Ecto neural progenitor cell (in vitro differentiated cells): Measurements from ENCODE around the gene GNRHR.

ENCODE experiments used
- DNase-seq: peaks from one replicate; pipeline ENCODE4 v3.0.0-alpha.2; 2018; ENCODE audit warnings: low spot score

Gene GNRHR

GRCh38 chr4:67700116-67700737 is 54.0 kb downstream of the GNRHR start:
- DNase-seq: no peak

DNA sequence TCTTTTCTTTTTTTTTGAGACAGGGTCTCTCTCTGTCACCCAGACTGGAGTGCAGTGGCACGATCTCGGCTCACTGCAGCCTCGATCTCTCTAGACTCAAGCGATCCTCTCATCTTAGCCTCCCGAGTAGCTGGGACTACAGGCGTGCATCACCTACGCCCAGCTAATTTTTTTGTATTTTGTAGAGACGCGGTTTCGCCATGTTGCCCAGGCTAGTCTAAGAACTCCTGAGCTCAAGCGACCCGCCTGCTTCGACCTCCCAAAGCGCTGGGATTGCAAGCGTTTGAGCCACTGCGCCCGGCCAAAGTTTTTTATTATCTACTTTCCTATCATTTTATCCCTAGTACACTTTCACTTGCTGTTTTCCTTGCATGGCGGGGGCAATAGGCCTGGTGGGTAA is 54.6 kb downstream of the GNRHR start:
- no peak for DNase-seq

DNA sequence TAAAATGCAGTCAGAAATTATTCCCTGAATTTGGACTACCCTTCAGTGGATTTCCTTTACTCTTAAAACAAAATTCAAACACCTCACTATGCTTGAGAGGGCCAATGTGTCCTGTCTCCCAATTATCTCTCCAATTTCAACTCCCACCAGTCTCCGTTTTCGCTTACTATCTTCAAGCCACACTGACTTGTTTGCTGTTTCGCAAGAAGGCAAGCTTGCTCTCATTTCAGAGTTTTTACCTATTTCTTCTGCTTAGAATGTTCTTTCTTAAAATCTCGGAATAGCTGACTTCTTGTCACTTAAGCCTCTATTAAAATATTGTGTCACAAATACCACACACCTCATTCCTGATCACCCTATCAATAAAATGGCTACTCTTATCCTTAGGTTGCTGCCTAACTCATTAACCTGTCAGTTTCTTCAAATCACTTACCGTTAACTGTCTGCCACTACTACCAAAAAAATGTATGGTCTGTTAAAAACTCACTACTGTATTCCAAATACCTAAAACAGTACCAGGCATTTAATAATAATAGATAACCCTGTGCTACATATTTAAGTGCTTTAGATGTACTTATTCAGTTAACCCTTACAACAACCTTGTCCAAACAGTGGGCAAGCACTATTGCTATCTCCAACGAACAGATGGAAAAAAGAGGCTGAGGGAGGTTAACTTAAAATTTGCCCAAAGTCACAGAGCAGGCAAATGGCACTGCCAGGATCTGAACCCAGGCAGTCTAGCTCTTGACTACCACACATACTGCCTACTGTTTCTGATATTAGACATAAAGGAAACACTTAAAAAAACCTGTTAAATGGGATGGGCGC is 56.1 kb downstream of the GNRHR start:
- no peak for DNase-seq

DNA sequence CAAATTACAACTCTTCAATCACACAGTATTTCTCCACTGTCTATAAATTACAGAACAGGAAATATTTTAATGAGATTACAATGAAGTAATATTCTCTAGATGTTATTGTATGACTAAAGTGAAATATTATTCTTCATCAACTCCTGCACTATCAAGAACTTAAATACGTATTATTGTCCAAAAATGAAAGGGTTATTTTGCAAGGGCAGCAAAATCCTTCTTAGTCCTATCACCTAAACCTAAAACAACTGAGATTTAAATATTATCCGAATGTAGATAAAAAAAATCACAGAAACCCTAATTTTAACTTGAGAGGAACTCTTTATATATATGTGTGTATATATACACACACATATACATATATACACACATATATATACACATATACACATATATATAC is 58.1 kb downstream of the GNRHR start:
- DNase-seq: no peak

DNA sequence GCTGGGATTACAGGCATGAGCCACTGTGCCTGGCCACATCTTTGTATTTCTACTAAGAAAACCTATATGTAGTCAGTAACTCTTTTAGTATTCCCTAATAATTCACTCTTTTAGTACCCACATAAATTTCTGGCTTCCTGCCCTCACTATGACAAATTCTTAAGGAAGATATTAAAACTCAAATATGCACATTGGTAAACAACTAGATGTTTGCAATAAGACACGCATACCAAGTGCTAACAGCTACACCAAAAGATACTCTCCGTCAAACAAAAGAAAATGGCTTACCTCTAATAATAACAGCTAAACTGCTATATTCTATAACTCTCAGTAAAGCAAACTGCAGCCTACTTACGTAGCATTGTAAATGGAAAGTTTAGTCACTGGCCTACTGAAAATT is 59.5 kb downstream of the GNRHR start:
- no peak for DNase-seq

DNA sequence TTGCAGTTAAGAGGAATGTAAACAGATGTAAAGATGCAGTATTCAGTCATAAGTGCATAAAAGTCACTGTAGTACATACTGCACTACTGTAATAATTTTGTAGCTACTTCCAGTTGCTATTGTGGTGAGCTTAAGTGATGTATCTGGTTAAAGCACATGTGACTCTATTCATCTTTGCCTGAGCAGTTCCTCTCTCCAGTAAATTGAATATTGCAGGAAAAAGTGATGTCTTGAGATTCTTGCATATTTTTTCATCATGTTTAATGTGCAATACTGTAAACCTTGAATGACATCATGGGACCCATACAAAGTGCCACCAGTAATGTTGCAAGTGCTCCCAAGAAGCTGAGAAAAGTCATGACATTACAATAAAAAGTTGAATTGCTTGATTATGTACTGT is 62.9 kb downstream of the GNRHR start:
- DNase-seq: no peak
